ENCODE measurements around the gene YRDC. TPM values are rescaled to one million over a fixed set of nuclear protein-coding genes. Genes with fewer than 3 reads are reported as not detected.

The YRDC gene
- total RNA-seq, 3 donors from 2014 or later (not counting 1 experiment from before 2014, with no cell fraction given), result 19.9 to 26.2 (median 24.4) TPM

- no peaks in the 10 kb centered on the region for H3K27me3 ChIP-seq (ENCODE audit: control insufficient read depth, insufficient read depth, low read length)
- Mint-ChIP-seq H3K4me3 (peak overlapping the region; percentile 17), H3K27ac (peak overlapping the region; percentile 64 to 65), H3K4me1 (peaks cover 14 to 20% of the 10 kb centered on the region in 2 donors), H3K9me3 (no peaks in the 10 kb centered on the region), H3K36me3 (no peaks in the 10 kb centered on the region), H3K27me3 (ENCODE audit: low read depth in 2 of 2) (no peaks in the 10 kb centered on the region)
- intact Hi-C loops (cut with micrococcal nuclease), result loop anchor here (1.0 kb wide), 1 partner anchor 48 kb away; the partner anchor contains the start of gene MTF1
- H3K9me3 ChIP-seq (ENCODE audit: control insufficient read depth, insufficient read depth, low read length), result no peaks in the 10 kb centered on the region
- ATAC-seq (peak; percentile 34 to 64 (median 49)), DNase-seq (peak; percentile 51 to 83)
- peak; percentile 91 for TF ChIP-seq CTCF (IDR thresholded peaks at IDR 0.05)
- 31% methylated on average over 6 of the region's 7 CpGs for WGBS (ENCODE audit: insufficient coverage)
- H3K36me3 ChIP-seq (ENCODE audit: control insufficient read depth, insufficient read depth, low read length), result peaks cover 18% of the 10 kb centered on the region
- peaks cover 20% of the 10 kb centered on the region for H3K4me1 ChIP-seq (ENCODE audit: control insufficient read depth, insufficient read depth, low read length)
- no peak overlapping the region for H3K4me3 ChIP-seq (ENCODE audit: low read length)
- H3K27ac ChIP-seq (ENCODE audit: low read length), result no peak overlapping the region
Observed at GRCh38 chr1:37811027-37811655, 3.1 kb upstream of the YRDC start.

- Histone ChIP-seq H3K4me3 (ENCODE audit: low read length) (no peak overlapping the region), H3K9me3 (ENCODE audit: control insufficient read depth, insufficient read depth, low read length) (no peaks in the 10 kb centered on the region), H3K27me3 (ENCODE audit: control insufficient read depth, insufficient read depth, low read length) (no peaks in the 10 kb centered on the region), H3K4me1 (ENCODE audit: control insufficient read depth, insufficient read depth, low read length) (peaks cover 20% of the 10 kb centered on the region), H3K27ac (ENCODE audit: low read length) (no peak overlapping the region), H3K36me3 (ENCODE audit: control insufficient read depth, insufficient read depth, low read length) (peaks cover 16% of the 10 kb centered on the region)
- peaks cover 14 to 20% of the 10 kb centered on the region in 2 donors for H3K4me1 Mint-ChIP-seq
- no peak overlapping the region for H3K27ac Mint-ChIP-seq
- no peaks in the 10 kb centered on the region for H3K9me3 Mint-ChIP-seq
- no peak for DNase-seq
- no peaks in the 10 kb centered on the region for H3K27me3 Mint-ChIP-seq (ENCODE audit: low read depth in 2 of 2)
- H3K36me3 Mint-ChIP-seq, result no peaks in the 10 kb centered on the region
- no peak for ATAC-seq
- H3K4me3 Mint-ChIP-seq, result peak overlapping the region; percentile 21
- intact Hi-C loops (cut with micrococcal nuclease), result no loop called here
- 88% methylated on average over 2 of the region's 2 CpGs for WGBS (ENCODE audit: insufficient coverage)
- no peak for TF ChIP-seq CTCF (IDR thresholded peaks at IDR 0.05)
Observed at GRCh38 chr1:37809942-37810341, 1.9 kb upstream of the YRDC start.

DNA sequence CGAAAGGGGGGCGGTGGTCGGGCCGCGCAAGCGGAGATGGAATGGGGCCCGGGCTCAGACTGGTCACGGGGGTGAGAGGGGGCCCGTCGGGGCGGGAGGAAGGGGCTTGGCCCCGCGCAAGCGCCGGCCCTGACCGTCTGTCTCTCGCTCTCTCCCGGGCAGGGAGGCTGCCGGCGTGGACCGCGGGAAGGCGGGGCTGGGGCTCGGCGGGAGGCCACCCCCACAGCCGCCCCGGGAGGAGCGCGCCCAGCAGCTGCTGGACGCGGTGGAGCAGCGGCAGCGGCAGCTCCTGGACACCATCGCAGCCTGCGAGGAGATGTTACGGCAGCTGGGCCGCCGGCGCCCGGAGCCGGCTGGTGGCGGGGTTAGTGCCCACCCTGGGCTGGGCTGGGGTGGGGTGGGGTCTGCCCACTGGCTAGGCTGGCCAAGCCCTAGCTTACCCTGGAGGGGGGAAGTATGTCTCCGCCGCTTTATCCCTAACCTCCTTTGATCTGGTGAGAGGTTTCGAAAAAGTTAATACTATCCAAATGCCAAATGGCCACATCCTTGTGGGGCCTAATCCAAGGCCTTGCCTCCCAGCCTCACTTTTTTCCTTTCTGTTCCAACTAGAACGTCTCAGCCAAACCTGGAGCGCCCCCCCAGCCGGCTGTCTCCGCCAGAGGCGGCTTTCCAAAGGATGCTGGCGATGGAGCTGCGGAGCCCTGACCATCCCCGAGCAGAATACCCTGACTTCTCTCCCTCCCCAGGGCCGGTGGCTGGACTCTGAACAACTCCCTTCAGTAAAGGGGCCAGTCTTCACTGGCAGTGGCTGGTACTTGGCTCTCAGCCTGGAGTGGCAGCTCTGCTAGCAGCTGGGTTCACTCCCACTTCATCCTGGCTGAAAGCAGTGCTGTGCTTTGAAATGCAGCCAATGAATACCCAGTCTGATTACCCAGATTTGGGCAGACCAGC is 636 bp upstream of the YRDC start:
- H3K36me3 ChIP-seq (ENCODE audit: control insufficient read depth, insufficient read depth, low read length), result peaks cover 23% of the 10 kb centered on the region
- DNase-seq (peak in 1 of 2 donors; percentile 58), ATAC-seq (peak; percentile 61 to 76 (median 62))
- H3K27me3 ChIP-seq (ENCODE audit: control insufficient read depth, insufficient read depth, low read length), result no peaks in the 10 kb centered on the region
- no peak for TF ChIP-seq CTCF (IDR thresholded peaks at IDR 0.05)
- peak overlapping the region; percentile 79 for H3K27ac ChIP-seq (ENCODE audit: low read length)
- peak overlapping the region; percentile 79 for H3K4me3 ChIP-seq (ENCODE audit: low read length)
- H3K9me3 ChIP-seq (ENCODE audit: control insufficient read depth, insufficient read depth, low read length), result no peaks in the 10 kb centered on the region
- H3K4me1 ChIP-seq (ENCODE audit: control insufficient read depth, insufficient read depth, low read length), result peaks cover 20% of the 10 kb centered on the region
- Mint-ChIP-seq H3K27me3 (ENCODE audit: low read depth in 2 of 2) (no peaks in the 10 kb centered on the region), H3K27ac (peak overlapping the region; percentile 91 to 98), H3K9me3 (no peaks in the 10 kb centered on the region), H3K4me3 (peak overlapping the region; percentile 98), H3K36me3 (peaks cover 5% of the 10 kb centered on the region), H3K4me1 (peaks cover 23 to 28% of the 10 kb centered on the region in 2 donors)
- intact Hi-C loops (cut with micrococcal nuclease), result no loop called here
- WGBS (ENCODE audit: insufficient coverage), result 9% methylated on average over 54 of the region's 54 CpGs

Measured in natural killer cell (primary cell).